Activated CD4-positive, alpha-beta memory T cell treated with anti-CD3 and anti-CD28 coated beads, Interleukin-2, amount 10 ng/mL, durations not matched to agents 7 days and 5 days (primary cell): Measurements from ENCODE around the gene OR8A1. TPM values are rescaled to one million over a fixed set of nuclear protein-coding genes. Genes with fewer than 3 reads are reported as not detected.

Experiments
- CTCF ChIA-PET: fragments of 350-600 bp; sonication (Branson Sonifier 250); formaldehyde crosslinking; loops from one replicate; lab custom pipeline; 2021; ENCODE audit warnings: antibody characterized with exemption, inconsistent platforms; lab: Charles Lee
- POLR2A ChIA-PET: fragments of 350-600 bp; sonication (Branson Sonifier 250); formaldehyde crosslinking; loops from one replicate; lab custom pipeline; 2021; ENCODE audit warnings: antibody characterized with exemption; lab: Charles Lee
- DNase-seq: peaks from one replicate; pipeline ENCODE4 v3.0.0-alpha.2; 2020
- H3K27ac Mint-ChIP-seq: one replicate; pipeline ENCODE4 v1.8.0; 2021; ENCODE audit warnings: mild to moderate bottlenecking, mixed read lengths
- H3K27me3 Mint-ChIP-seq: one replicate; pipeline ENCODE4 v1.8.0; 2021; ENCODE audit warnings: mixed read lengths
- H3K36me3 Mint-ChIP-seq: one replicate; pipeline ENCODE4 v1.8.0; 2021; ENCODE audit warnings: low read depth, mixed read lengths
- H3K4me1 Mint-ChIP-seq: one replicate; pipeline ENCODE4 v1.8.0; 2021; ENCODE audit warnings: mixed read lengths
- H3K4me3 Mint-ChIP-seq: one replicate; pipeline ENCODE4 v1.8.0; 2021; ENCODE audit warnings: mild to moderate bottlenecking, mixed read lengths
- H3K9me3 Mint-ChIP-seq: one replicate; pipeline ENCODE4 v1.8.0; 2021; ENCODE audit warnings: mixed read lengths
- total RNA-seq, 2 experiments: library from RNA; stranded (reverse); gene quantifications; one replicate each; pipeline ENCODE4 v1.2.3, GENCODE V29; 2021

OR8A1 gene
- total RNA-seq, 2 experiments from 2014 or later: not detected

DNA sequence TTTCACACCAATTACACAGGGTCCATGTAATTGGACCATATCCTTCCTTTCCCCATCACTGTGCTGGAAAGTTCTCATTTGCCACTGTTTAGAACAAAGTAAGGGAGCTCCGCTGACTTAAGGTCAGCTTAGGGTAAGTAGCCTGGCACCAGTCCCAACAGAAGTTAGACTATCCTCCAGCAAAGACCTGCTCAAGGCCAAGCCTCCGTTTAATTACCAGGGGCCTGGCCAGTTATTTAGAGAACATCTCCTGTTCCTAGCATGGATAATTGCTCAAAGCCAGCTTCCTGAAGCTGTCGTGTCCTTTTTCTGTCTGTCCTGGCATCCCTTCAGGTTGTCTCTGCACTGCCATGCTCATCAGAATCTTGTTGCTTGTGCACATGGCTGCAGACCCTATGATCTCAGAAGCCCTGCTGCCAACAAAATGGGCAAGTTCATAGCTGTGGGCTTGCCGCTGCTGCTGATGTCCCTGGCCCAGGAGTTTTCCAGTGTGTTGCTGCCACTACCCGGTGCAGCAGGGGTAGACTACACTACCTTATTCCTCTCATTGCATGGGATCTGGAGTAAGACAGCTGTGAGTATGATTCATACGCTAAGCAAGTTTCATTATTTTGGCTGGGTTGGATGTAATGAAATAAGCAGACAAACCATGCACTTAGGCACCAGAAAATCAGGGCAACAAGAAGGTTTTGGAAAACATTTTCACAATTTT lies 8.1 kb downstream of the OR8A1 start:
- Mint-ChIP-seq H3K4me1 (no peaks in the 10 kb centered on the region), H3K4me3 (no peak overlapping the region), H3K27me3 (peaks cover 2% of the 10 kb centered on the region), H3K9me3 (no peaks in the 10 kb centered on the region), H3K36me3 (no peaks in the 10 kb centered on the region), H3K27ac (no peak overlapping the region)
- ChIA-PET POLR2A (no interaction called here), CTCF (interaction anchor here (1.0 kb wide), 1 partner anchor 176 kb away, joined by 3 read pairs; no protein-coding TSS in a partner anchor)
- DNase-seq: no peak

DNA sequence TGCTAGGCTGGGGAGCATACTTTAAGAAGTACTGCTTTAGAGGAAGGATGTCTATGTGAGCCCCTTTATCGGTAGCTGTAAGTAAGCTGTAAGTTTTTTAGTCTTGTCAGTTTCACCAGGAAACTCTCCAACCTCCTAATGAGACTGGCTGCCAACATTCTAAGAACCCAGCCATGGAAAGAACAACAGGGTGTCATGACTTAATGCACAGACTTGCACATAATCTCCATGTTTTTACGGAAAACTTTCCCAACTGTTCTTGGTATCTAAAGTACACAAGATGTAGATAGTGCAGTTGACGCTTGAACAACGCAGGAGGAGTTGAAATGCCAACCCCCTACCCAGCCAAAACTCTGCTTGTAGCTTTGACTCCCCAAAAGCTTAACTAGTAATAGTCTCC lies 9.0 kb downstream of the OR8A1 start:
- Mint-ChIP-seq H3K9me3 (no peaks in the 10 kb centered on the region), H3K4me1 (no peaks in the 10 kb centered on the region), H3K27me3 (peaks cover 2% of the 10 kb centered on the region), H3K36me3 (no peaks in the 10 kb centered on the region), H3K4me3 (no peak overlapping the region), H3K27ac (no peak overlapping the region)
- ChIA-PET POLR2A (no interaction called here), CTCF (no interaction called here)
- no peak for DNase-seq

DNA sequence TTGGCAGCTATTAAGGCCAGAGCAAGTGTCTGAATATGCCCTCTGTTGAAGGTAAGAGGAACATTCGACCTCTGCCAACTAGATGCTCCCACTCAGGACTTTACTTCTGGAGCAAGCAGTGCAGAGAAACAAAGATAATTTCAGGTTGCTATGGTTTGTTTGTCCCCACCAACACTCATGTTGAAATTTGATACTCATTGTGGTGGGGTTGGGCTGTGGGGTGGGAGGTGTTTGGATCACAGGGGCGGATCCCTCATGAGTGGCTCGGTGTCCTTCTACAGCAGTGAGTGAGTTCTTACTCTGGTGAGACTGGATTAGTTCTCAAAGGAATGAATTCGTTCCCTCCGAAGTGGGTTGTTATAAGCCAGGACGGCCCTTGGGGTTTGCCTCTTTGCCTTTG lies 12.0 kb downstream of the OR8A1 start:
- ChIA-PET CTCF (no interaction called here), POLR2A (no interaction called here)
- Mint-ChIP-seq H3K36me3 (no peaks in the 10 kb centered on the region), H3K9me3 (no peaks in the 10 kb centered on the region), H3K27ac (no peak overlapping the region), H3K4me1 (no peaks in the 10 kb centered on the region), H3K27me3 (peaks cover 6% of the 10 kb centered on the region), H3K4me3 (no peak overlapping the region)
- DNase-seq: no peak

DNA sequence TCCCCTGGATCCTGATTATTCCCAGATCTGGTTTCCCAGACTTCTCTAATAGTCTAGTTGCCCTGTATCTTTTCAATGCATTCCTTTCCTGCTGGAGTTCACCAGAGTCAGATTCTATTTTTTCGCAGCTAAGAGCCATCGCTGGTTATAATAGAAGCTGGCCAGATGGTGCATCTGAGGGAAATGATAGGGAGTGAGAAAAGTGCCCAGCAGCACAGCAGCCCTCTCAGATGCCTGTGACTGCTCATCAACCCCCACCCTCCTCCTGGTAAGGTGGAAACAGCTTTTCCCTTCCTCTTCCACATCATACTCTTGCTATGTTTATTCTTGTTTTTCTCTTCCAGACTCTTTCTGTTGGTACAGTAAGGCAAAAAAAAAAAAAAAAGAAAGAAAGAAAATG lies 12.8 kb downstream of the OR8A1 start:
- DNase-seq: no peak
- no peaks in the 10 kb centered on the region for H3K9me3 Mint-ChIP-seq
- peaks cover 13% of the 10 kb centered on the region for H3K27me3 Mint-ChIP-seq
- no peak overlapping the region for H3K4me3 Mint-ChIP-seq
- ChIA-PET CTCF (interaction anchor here (3.9 kb wide), 1 partner anchor 181 kb away, joined by 22 read pairs; no protein-coding TSS in a partner anchor), POLR2A (no interaction called here)
- no peak overlapping the region for H3K27ac Mint-ChIP-seq
- no peaks in the 10 kb centered on the region for H3K4me1 Mint-ChIP-seq
- H3K36me3 Mint-ChIP-seq: no peaks in the 10 kb centered on the region

DNA sequence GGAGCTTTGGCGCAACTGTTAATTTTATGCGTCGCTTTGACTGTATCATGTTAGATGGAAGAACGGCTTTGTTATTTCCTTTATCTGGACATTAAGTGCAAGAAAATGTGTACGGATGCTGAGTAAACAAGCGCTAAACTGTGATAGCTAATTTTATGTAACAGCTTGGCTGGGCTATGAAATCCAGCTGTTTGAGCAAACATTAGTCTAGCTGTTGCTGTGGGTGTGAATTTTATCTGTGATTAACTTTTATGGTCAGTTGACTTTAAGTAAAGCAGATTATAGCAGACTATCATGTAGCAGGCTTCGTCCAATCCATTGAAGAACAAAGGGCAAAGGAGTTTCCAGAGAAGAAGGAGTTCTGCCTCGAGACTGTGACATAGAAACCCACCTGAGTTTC lies 14.0 kb downstream of the OR8A1 start:
- ChIA-PET POLR2A (no interaction called here), CTCF (interaction anchor here (3.9 kb wide), 1 partner anchor 182 kb away, joined by 22 read pairs; no protein-coding TSS in a partner anchor)
- no peaks in the 10 kb centered on the region for H3K36me3 Mint-ChIP-seq
- H3K4me1 Mint-ChIP-seq: no peaks in the 10 kb centered on the region
- no peak for DNase-seq
- H3K4me3 Mint-ChIP-seq: no peak overlapping the region
- H3K9me3 Mint-ChIP-seq: no peaks in the 10 kb centered on the region
- peaks cover 18% of the 10 kb centered on the region for H3K27me3 Mint-ChIP-seq
- H3K27ac Mint-ChIP-seq: no peak overlapping the region

DNA sequence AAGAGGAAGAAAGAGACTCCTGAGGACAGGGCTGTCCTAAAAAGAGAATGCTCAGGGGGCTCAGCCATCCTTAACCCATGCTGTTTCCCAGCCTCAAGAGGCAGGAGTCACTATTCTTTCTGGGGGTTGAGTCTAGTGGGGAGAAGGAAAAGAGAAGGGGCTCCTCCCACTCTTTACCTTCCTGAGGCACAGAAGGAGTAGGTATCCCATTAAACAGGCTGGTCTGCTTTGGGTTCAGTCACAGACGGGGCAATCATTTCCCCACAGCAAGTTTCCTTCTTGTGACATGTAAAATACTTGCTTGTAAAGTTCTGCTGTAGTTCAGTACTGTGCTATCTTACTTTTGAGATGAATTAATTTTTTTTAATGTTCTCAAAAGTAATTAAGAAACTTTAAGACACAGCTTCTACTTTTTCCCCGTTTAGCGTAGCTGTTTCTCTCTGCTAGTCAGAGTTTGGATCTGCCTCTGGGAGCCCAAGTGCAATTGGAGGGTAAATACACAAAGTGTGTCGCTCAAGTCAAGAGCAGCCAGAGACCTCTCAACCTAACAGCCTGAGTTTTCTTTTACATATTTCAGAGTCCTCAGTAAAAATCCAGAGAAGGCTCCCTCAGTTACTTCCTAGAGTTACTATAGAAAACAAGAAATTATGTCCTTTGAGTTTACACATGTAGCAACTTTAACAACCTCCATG lies 15.0 kb downstream of the OR8A1 start:
- Mint-ChIP-seq H3K27ac (no peak overlapping the region), H3K9me3 (no peaks in the 10 kb centered on the region), H3K4me1 (no peaks in the 10 kb centered on the region), H3K36me3 (no peaks in the 10 kb centered on the region), H3K4me3 (no peak overlapping the region), H3K27me3 (peaks cover 18% of the 10 kb centered on the region)
- ChIA-PET POLR2A (no interaction called here), CTCF (interaction anchor here (1.1 to 3.9 kb wide), 4 partner anchors 19 to 514 kb away, joined by 3 to 22 read pairs (median 12); no protein-coding TSS in a partner anchor)
- DNase-seq: no peak

DNA sequence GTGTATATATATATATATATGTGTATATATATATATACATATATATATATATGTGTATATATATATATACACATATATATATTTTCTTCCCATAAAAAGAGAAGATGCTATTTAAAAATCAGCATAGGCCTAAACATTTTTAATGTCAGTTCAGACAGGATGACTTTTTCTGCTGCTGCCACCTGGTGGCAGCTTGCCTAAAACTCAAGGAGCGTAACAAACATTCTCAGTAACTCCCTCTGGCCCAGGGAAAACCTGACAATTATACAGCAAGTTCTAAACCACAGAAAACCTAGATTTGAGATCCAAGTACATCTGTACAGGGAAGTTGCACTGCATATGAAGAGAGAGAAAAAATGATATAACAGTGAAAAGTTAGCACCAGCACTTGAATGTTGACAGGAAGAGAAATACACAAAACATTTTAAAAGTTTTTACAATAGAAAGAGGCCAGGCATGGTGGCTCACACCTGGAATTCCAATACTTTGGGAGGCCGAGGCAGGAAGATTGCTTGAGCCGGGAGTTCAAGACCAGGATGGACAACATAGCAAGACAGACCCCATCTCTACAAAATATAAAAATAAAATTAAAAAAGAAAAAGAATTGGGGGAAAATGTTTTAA lies 16.6 kb downstream of the OR8A1 start:
- H3K27me3 Mint-ChIP-seq: peaks cover 24% of the 10 kb centered on the region
- POLR2A ChIA-PET: no interaction called here
- CTCF ChIA-PET: interaction anchor here (1.3 to 3.9 kb wide), 5 partner anchors 26 to 515 kb away, joined by 3 to 22 read pairs (median 9); partner anchors contain the start of gene TBRG1

DNA sequence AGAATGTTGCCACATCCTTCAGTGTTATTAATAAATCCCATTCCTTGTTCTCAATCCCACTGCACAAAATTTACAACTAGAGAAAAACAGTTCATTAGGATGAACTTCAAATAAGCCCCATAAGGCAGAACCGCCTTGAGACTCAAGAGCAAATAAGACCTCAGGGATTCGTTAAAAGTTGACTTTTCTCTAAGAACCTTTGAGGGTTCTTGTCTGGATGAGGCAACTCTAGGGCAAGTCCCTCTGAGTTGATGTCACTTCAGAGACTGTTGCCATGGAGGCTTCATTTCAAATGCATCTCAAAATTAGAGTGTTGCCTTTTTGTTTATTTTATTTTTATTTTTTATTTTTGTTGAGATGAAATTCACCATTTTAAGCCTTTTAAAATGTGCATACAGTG lies 21.6 kb downstream of the OR8A1 start:
- Mint-ChIP-seq H3K4me1 (no peaks in the 10 kb centered on the region), H3K9me3 (no peaks in the 10 kb centered on the region), H3K4me3 (no peak overlapping the region), H3K27me3 (peaks cover 27% of the 10 kb centered on the region), H3K27ac (no peak overlapping the region), H3K36me3 (no peaks in the 10 kb centered on the region)
- POLR2A ChIA-PET: no interaction called here
- no peak for DNase-seq
- CTCF ChIA-PET: no interaction called here

More for the DNA sequence above, 16.6 kb downstream of the OR8A1 start:
- H3K27ac Mint-ChIP-seq: no peak overlapping the region
- H3K9me3 Mint-ChIP-seq: no peaks in the 10 kb centered on the region
- peak; percentile 45 for DNase-seq
- no peaks in the 10 kb centered on the region for H3K4me1 Mint-ChIP-seq
- H3K4me3 Mint-ChIP-seq: no peak overlapping the region
- no peaks in the 10 kb centered on the region for H3K36me3 Mint-ChIP-seq

DNA sequence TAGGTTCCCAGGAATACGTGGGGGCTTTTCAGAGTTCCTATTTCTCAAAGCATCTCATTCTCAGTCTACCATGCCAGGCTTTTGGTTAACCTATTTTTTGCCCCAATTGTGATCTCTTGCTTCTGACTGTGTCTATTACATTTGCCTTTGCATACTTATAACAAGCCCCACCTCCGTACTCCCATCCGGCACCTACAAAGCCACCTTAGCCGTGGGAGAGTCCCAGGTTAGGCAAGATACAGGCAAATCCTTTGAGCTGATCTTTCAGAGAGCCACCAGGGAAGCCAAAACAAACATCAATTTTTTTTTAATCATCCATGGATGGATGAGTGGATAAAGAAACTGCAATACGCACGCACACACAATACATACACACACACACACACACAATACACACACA lies 22.8 kb downstream of the OR8A1 start:
- no peaks in the 10 kb centered on the region for H3K4me1 Mint-ChIP-seq
- peaks cover 23% of the 10 kb centered on the region for H3K27me3 Mint-ChIP-seq
- POLR2A ChIA-PET: no interaction called here
- no peak for DNase-seq
- no peak overlapping the region for H3K27ac Mint-ChIP-seq
- H3K36me3 Mint-ChIP-seq: no peaks in the 10 kb centered on the region
- H3K4me3 Mint-ChIP-seq: no peak overlapping the region
- no peaks in the 10 kb centered on the region for H3K9me3 Mint-ChIP-seq
- CTCF ChIA-PET: interaction anchor here (1.0 kb wide), 1 partner anchor 177 kb away, joined by 4 read pairs; no protein-coding TSS in a partner anchor

DNA sequence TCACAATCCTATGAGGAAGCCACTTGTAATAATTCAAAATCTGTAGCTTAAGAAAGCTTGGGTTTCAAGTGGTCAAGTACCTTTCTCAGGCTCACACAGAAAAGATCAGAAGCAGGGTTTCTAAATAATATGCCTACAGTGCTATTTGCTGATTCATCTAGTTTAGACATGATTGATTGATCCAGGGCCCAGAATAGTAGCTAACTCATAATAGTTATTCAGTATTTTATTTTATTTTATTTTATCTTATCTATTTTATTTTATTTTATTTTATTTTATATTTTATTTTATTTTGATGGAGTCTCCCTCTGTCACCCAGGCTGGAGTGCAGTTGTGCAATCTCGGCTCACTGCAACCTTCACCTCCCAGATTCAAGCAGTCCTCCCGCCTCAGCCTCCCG lies 25.5 kb downstream of the OR8A1 start:
- Mint-ChIP-seq H3K9me3 (no peaks in the 10 kb centered on the region), H3K4me3 (no peak overlapping the region), H3K27me3 (peaks cover 20% of the 10 kb centered on the region), H3K27ac (no peak overlapping the region), H3K36me3 (no peaks in the 10 kb centered on the region), H3K4me1 (no peaks in the 10 kb centered on the region)
- ChIA-PET CTCF (no interaction called here), POLR2A (no interaction called here)
- no peak for DNase-seq

DNA sequence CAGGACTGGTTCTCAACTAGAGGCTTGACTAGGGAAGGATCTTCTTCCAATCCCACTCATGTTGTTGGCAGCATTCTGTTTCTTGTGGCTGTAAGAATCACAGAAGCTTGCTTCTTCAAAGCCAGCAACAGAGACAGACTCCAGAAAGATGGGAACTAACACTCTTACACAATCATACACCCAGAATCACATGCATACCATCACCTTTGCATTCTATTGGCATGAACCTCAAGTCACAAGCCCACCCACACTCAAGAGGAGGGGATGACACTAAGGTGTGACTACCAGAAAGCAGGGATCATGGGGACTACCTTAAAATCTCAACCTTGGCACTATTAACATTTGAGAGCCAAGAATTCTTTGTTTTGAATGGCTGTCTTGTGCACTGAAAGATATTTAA lies 27.8 kb downstream of the OR8A1 start:
- CTCF ChIA-PET: no interaction called here
- H3K27ac Mint-ChIP-seq: no peak overlapping the region
- no peaks in the 10 kb centered on the region for H3K4me1 Mint-ChIP-seq
- no peaks in the 10 kb centered on the region for H3K9me3 Mint-ChIP-seq
- no peak overlapping the region for H3K4me3 Mint-ChIP-seq
- POLR2A ChIA-PET: no interaction called here
- H3K36me3 Mint-ChIP-seq: no peaks in the 10 kb centered on the region
- DNase-seq: no peak
- H3K27me3 Mint-ChIP-seq: peaks cover 25% of the 10 kb centered on the region

DNA sequence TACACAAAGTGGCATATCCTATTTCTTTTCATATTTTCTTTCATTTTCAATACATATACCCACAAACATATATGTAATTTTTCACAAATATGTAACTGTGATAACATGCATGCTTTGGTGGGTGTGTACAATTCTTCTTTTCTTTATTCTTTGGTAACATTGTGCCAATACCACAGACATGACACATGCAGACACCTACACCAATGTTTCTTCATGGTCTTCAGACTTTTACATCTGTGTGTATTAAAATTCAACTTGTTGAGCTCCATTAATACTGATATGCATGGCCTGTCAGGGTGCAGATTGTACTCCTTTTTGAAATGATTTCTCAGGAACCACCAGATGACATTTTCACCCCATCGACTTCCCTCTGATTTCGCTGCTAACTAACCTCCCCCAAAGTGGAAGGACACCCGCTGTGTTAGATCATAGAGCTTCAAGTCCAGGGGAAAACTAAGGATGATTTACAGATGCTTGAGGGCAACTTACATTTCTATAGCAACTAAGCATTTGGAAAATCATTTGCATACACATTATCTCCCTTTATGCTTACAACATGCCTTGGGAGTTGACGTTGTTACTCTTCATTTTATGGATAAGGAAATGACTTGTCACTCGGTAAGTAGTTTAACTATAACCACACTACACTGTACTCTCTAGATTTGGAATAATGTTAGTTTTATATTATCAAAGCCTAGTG lies 31.0 kb downstream of the OR8A1 start:
- CTCF ChIA-PET: interaction anchor here (1.0 kb wide), 1 partner anchor 199 kb away, joined by 4 read pairs; no protein-coding TSS in a partner anchor
- H3K4me1 Mint-ChIP-seq: no peaks in the 10 kb centered on the region
- no peak for DNase-seq
- no peak overlapping the region for H3K27ac Mint-ChIP-seq
- peaks cover 19% of the 10 kb centered on the region for H3K27me3 Mint-ChIP-seq
- H3K36me3 Mint-ChIP-seq: no peaks in the 10 kb centered on the region
- POLR2A ChIA-PET: no interaction called here
- no peaks in the 10 kb centered on the region for H3K9me3 Mint-ChIP-seq
- H3K4me3 Mint-ChIP-seq: no peak overlapping the region

DNA sequence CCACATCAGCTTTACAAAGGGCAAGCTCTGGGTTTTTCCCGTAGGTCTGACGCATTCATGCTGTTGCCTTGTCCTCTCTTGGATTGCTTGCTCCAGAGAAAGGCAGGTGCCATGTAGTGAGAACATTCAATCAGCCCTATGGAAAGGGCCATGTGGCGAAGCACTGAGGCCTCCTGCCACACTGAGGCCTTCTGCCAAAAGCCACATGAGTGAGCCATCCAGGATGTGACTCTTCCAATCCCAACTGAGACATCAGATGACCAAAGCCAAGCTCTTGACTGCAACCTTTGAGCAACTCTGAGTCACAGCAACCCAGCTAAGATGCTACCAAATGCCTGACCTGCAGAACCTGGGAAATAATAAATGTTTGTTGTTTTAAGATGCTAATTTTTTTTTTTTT lies 32.4 kb downstream of the OR8A1 start:
- CTCF ChIA-PET: no interaction called here
- H3K27ac Mint-ChIP-seq: no peak overlapping the region
- no peak for DNase-seq

More for the DNA sequence above, 32.4 kb downstream of the OR8A1 start:
- Mint-ChIP-seq H3K4me3 (no peak overlapping the region), H3K9me3 (no peaks in the 10 kb centered on the region), H3K27me3 (peaks cover 16% of the 10 kb centered on the region), H3K4me1 (no peaks in the 10 kb centered on the region), H3K36me3 (no peaks in the 10 kb centered on the region)
- POLR2A ChIA-PET: no interaction called here
